ENCODE results near the gene MAP3K13.

The MAP3K13 gene

DNA sequence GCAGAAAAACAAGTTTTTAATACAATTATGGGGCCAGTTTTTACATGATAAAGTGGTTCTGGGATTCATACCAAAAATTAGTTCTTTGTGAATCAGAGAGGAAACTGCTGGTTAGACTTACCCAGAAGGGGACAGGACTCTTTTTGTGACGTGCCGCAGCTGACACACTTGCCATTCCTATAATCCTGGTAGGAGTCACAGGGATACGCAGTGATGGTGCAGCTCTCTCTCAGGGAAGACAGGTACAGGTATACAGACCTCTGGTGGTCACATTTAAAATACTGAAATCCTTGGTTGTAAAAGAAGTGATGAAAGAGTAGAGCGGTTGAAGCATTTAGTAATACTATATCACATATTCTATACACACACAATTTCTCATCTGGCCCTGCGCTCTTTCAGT, 156.1 kb downstream of the MAP3K13 start:
- FAIRE-seq = no peak

DNA sequence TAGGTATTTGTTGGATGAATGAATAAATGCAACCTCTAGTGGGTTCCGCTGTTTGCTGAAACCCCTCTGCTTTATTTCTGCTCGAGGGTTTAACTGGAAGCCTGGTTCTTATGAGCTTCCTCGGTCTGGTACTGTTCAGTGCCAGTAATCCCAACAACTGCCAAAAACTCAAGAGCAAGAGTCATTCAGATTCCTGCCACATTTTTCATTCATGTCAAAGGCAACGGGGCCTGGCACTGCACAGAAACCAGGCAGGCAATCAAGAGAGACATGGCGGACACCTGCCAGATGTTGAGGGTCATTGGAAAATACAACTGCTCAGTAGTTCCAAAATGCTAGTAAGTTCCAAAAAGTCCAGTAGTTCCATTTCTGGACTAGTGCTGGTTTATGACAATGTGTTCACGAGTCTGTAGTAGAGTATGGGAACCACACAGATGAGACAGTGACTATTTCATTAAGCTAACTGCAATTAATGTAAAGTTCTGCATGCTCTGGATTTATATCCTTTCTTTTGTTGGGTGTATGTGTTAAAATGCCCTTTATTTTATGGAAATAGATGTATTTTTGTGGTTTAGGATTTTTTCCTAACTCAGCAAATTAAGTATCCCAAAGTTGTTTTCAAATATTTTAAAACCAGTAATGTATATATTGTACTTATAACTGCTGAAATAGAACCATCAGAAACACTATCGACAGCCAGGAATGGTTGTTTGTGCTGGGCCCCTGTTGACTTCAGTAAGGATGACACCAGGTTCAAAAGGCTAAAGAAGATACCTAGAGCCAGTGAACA, 158.6 kb downstream of the MAP3K13 start:
- no peak for FAIRE-seq

DNA sequence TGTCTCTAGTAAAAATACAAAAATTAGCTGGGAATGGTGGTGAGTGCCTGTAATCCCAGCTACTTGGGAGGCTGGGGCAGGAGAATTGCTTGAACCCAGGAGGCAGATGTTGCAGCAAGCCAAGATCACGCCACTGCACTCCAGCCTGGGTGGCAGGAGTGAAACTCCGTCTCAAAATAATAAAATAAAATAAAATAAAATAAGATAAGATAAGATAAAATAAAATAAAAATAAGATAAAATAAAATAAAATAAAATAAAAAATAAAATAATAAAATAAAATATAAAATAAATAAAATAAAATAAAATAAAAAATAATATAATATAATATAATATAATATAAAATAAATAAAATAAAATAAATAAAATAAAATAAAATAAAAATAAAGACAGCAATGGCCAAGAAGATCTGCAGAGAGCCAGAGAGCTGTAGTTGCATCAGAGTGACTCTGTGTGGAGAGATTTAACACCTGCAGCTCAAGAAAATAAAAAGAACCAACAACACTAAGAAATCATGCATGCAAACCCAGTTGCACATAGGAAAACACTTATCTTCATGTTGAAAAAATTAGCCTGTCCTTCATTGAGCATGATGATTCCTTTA, 163.5 kb downstream of the MAP3K13 start:
- no peak for FAIRE-seq

DNA sequence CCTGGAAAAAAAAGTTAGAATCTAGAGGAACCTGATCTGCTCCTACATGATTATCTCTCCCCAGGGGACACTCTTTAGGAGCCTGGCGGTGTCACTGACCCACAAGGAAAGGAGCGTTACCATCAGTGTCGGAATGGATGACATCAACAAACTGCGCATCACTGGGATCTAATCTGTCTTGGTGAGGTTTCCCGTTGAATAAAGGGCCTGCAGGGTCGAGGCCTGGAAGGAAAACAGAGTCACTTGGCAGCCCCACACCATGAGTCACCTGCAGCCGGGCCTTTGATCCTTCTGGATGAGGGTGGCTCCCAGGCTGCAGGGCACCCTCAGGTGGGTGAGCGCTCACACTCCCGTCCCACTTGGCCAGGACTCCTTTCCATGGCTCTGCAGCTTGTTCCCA, 164.4 kb downstream of the MAP3K13 start:
- FAIRE-seq = no peak

DNA sequence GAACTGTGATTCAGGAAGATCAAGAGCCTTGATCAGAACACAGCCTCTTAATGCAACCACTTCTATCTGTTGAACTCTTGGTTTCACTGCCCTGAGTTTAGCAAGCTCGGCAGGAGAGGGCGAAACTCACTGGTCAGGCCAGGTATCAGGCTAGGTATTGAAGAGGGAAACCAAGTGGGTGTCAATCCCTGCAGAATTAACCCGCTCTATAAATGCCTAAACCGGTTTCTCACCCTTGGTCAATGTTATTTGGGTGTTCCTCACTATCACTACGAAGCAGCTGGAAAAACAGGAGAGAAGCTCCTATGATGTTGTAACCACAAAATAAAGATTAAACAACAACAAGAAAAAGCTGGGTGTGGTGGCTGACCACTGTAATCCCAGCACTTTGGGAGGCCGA, 165.6 kb downstream of the MAP3K13 start:
- FAIRE-seq = no peak

DNA sequence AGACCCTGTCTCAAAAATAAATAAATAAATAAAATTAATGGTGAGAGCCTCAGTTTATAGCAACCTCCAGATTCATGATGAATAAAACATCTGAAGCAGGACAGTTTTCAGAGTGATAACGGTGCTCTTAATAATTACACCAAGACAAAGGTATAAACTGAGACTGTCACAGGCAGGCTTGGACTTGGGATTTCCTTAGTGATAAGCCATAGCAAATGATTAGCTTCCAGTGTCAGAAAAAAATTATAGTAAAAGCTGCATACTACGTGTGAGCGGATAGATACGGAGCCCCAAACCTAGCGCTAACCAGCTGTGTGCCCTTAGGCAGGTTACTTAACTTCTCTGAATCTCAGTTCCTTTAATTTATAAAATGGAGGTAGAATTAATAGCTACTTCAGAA, 167.9 kb downstream of the MAP3K13 start:
- FAIRE-seq = no peak

DNA sequence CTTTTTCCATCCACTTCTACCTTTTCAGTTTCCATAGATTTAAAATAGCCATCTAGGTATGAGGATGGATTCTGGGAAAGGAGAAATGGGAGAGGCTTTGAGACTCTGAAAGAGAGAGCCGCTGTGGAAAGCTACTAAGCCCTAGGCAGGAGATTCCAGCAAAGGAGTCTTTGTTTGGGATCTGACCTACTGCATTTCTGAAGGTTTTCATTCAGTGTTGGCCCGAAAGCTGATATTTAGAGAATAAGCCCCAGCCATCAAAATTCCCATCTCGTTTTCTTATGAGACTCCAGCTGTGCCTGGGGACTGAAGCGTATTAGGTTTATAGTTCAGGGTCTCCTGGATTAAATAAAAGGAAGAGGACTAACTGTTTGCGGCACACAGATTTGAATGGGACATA, 170.0 kb downstream of the MAP3K13 start:
- FAIRE-seq = no peak

DNA sequence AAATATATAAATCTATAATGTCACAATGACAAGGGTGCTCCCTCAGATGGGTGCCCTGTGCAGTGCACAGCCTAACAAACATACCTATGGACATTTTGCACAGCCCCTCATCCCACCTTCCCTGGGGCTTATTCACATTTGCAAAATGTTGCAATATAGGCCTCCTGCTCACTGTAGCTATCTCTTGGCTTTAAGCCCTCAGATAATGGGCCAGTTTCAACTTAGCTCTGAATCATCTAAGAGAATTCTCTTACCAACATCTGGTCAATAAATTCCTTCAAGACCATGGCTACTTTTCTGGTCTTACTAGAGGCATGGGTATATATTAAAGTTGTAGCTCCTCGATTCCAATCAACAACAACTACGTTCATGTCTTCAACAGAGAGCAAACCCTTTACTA, 171.6 kb downstream of the MAP3K13 start:
- FAIRE-seq = no peak

DNA sequence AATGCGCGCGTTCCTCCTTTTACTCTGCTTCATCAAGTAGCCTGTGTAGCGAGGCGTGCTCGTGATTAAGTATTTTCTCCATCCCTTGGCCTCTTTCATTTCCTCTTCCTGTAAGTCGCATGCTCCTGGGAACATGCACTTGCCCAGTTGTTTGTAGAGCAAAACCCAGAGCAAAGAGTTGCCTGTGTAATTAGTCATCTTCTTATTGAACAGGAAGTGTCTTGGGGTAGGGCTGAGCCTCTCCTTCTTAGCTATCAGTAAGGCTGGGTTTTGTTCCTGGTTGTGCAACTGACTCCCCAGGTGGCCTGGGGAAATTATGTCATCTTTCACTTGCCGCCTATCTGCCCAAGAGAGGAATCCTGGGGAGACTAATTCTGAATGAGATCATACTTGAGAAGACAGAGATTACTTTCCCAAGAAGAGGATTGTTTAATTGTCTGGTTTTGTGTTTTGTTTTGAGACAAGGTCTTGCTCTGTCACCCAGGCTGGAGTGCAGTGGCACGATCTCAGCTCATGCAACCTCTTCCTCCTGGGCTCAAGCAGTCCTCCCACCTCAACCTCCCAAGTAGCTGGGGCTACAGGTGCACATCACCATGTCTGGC, 174.5 kb downstream of the MAP3K13 start:
- FAIRE-seq = no peak
